GM18499 (cell line): Measurements from ENCODE around the gene LGR6.
"Not testable (repeated sequence)": the region's sequence is repeated elsewhere in the genome, so short reads cannot be mapped to it uniquely, and the experiment has no call there.

Experiments used
- ATAC-seq: cut with Tn5 transposase; IDR thresholded peaks from one replicate; pipeline ENCODE4 v1.9.1; 2021; ENCODE audit warnings: moderate number of reproducible peaks; ENCODE audit not compliant: insufficient read depth, unreplicated experiment

LGR6 gene

DNA sequence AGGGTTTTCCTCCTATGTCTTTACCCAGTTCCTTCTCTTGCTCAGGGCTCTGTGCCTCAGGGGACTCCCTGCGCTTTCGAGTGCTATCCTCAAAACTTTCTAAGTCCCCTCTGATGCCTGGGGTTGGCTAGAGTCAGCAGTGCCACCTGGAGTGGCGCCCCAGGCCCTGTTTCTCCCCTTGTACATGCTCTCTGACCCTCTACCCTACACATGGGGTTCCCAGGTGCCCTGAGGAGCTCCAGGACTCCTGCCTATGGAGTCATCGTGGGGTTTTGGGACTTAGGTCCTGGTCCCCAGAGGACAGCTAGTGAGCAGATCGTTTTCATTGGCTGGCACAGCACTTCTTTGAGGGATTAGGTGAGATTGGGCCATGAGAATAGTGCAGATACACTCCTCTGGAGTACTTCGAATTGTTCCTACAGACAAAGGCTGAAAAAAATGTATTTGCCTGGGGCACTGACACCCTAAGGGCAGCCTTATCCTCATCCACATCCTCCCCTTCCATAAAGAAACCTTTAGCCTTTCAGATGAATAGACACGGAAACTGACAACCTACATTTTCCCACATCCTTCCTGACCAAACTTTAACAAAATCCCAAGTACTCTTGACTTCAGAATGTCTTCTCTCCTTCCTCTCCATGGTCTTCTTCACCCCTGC lies 41.5 kb downstream of the LGR6 start:
- no peak for ATAC-seq

DNA sequence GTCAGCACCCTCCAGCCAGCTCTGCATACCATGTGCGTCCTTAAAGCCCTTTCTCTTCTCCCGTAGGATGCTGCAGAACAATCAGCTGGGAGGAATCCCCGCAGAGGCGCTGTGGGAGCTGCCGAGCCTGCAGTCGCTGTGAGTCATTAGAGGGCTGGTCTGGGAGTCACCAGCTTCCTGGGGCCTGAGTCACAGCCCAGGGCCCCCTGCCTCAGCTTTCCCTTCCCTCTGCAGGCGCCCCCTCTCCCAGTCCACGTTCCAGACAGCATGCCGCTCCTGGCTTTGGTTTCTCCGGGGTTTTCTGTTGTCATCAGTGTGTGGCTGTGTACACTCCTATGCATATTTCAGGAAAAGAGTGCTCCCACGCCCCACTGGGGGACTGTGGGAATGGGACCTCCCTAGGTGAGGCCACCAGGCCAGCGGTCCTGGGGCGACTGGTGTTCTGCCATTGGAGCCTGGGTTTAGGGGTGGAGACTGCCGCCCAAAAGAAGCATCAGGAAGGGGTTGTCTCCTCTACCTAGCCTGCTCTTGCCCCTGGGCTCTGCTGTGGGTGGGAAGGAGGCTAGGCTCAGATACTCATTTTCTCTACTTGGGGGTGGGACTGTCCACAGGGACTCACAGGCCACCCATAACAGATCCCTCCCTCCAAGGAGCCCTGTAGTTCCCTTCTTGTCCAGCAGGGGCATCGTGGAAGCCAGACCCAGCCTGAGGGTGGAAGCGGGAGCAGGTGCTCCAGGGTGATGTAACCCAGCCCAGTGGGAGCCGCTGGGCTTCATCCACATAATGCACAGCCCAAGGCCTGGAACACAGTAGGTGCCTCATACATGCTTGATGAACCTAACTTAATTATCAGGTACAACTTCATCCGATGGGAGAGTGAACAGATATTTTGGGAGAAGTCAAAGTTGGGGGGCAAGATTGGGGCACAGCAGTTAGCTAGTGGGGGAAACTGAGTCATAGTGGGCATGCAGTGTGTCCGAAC lies 42.5 kb downstream of the LGR6 start:
- no peak for ATAC-seq

DNA sequence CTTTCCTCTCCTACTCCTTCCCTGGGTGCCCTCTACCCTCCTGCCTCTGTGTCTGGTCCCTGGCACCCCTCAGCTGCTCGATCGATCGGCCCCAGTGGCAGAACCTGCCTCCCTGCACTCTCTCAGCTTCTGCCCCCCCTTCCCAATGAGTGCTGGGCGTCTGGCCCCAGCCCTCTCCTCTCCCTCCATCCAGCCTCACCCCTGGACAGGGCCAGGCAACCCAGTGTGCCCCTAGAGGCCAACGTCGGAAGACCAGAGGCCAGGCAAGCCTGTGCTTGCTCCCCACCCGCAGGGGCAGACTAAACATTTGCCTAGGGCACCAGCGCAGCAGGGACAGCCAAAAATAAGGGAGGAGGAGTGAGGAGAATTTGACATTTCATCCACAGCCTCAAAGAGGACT lies 43.5 kb downstream of the LGR6 start:
- ATAC-seq: no peak

DNA sequence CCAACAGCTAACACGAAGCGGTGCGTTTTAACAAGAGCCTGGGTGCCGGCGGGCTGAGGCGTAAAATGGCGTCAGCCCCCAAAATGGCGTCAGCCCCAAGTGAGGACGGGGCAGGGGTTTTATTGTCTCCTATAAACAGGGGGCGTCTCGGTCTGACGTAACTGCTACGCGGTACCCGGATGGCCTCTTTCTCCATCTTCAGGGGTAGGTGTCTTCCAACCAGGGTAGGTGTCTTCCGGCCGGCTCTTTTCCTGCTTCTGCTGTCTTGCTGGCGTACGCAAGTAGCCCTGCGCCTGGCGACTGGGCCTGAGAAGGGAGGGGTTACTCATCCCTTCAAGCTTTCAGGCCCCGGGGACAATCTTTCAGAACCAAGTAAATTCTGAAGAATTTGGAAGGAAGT lies 45.3 kb downstream of the LGR6 start:
- no peak for ATAC-seq

DNA sequence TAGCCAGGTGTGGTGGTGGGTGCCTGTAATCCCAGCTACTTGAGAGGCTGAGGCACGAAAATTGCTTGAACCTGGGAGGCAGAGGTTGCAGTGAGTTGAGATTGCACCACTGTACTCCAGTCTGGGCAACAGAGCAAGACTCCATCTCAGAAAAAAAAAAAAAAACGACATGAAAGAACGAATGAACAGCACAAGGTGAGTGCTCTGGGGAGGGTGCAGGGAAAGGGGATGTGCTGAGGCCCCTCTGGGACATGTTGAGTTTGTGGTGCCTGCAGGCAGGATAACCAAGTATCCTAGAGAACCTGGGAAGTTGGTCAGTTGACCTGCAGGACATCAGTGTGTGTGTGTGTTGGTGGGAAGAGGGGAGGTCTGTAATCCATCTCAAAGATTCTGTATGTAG lies 46.6 kb downstream of the LGR6 start:
- not testable (repeated sequence) for ATAC-seq

DNA sequence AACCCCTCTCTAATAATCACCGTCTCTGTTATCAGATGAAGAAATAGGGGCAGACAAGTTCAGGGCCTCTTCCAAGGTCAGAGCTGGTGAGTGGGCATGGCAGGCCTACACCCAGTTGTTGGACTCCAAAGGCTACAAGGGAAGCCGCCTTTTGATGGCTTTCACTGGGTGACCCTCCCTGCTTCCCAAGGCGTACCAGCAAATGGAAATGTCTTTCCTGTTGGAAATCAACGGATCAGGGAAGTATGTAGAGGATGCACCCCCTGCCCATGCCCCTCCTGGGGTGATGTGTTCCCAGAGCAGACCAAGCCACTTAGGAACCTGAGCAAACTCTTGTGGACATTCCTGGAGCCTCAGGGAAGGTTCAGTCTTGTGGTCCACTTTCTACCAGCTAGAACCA lies 47.4 kb downstream of the LGR6 start:
- no peak for ATAC-seq

DNA sequence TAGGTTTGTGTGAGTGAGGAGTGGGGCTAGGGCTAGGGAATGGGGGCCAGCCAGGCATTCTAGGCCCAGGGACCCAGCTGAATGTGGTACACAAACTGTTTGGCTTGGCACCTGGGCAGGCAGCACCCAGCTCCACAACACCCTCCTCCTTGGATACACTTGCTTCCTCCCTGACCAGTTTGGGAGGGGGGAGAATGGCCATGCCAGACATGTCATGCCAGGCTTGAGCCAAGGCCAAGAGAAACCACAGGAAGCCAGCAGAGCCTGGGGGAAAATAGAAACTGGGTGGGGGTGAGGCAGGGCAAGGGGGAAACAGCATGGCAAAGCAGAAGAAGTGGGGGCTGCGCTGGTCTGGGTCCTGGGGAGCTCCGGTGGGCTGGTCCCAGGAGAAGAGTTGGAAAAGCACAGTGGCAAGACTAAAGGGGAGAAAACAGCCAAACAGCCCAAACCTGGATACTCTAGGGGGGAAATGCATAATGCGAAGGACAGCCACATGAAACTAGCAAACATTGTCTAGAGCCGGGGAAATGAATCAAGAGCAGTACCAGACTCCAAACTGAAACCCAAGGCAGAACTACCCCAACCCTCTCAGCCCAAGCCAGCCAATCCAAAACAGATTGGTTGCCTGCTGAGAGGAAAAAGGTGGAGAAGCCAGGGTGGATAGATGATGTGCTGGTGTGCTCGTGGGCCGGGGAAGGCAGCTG lies 47.9 kb downstream of the LGR6 start:
- ATAC-seq: no peak

DNA sequence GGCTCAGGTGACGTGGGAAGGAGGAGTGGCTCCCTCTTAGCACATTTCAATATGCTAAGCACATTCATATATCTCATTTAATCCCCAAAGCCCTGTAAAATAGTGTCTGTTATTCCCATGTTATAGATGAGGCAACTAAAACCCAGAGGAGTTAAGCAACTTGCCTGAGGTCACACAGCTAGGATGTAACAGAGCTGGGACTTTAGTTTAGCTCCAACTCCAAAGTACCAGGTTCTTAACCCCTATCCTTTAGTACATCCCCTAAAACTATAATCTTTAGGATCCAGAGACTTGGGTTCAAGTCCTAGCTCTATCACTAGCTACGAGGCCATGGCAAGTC lies 48.5 kb downstream of the LGR6 start:
- no peak for ATAC-seq

DNA sequence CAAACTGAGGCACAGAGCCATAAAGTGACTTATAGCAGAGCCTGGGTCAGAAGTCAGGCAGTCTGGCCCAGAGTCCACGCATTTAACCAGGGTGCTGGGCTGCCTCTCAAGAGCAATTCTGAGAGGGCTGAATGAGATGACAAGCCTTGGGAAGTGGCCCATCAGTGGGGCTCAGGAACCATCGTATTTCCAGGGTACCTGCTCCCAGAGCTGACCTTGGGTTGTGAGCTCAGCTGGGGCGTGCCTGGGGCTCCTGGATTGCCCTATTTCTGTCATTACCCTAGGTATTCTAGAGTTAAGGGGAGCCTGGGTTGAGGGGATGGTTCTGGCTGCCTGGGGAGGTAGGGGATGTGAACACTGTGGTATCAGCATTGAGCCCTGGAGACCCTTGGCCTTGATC lies 49.4 kb downstream of the LGR6 start:
- ATAC-seq: no peak

DNA sequence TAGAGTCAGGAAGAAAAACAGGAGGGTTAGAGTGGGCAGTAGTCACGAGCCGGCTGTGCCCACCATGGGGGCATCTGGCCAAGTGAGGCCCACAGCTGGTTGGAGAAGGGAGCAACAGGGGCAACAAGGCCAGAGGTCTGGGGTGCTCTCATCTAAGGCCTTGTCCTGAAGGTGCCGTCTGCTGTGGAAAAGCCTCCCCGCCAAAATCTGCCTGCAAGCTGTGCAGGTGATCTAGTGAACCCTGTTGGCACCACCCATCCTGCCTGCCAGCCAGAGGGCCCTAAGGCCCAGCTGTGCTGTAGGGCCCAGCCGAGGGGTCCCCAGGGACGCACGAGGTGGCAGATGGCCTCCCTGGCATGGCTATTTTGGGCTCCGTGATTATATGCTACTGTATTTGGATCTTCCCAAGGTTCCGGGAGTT lies 51.3 kb downstream of the LGR6 start:
- no peak for ATAC-seq

DNA sequence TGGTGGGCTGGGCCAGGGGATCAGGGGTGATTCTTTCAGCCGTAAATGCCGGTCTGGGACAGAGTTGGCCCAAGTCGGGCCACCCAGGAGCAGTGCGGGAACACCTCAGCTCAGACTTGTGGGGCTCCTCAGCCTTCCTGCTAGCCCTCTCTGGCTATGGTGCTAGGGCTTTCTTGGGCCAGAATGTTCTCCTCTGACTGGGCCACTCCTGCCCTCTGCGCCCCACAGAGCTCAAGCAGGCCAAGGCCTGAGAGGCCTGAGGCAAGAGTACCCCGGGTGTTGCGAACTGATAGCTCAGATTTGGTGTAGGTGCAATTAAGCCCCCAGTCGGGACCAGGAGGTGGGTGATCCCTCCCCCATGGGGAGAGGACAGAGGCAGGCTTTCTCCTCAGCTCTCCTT lies 51.8 kb downstream of the LGR6 start:
- ATAC-seq: no peak

DNA sequence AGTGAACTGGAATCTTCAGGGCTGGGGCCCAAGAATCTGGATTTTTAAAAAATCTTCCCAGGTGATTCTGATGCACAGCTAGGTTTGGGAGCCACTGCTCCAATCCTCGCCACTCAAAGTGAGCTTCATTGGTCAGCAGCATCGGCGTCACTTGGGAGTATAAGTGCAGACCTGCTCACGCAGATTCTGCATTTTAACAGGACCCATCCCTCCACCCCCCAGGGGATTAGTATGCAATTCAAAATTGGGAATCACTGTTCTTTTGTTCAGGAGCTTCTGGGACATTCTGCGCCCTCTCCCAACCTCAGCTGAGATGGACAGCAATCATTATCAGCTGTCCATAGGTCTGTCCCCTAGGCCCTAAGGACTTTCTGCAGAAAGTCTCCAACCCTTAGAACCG lies 53.5 kb downstream of the LGR6 start:
- ATAC-seq: no peak

DNA sequence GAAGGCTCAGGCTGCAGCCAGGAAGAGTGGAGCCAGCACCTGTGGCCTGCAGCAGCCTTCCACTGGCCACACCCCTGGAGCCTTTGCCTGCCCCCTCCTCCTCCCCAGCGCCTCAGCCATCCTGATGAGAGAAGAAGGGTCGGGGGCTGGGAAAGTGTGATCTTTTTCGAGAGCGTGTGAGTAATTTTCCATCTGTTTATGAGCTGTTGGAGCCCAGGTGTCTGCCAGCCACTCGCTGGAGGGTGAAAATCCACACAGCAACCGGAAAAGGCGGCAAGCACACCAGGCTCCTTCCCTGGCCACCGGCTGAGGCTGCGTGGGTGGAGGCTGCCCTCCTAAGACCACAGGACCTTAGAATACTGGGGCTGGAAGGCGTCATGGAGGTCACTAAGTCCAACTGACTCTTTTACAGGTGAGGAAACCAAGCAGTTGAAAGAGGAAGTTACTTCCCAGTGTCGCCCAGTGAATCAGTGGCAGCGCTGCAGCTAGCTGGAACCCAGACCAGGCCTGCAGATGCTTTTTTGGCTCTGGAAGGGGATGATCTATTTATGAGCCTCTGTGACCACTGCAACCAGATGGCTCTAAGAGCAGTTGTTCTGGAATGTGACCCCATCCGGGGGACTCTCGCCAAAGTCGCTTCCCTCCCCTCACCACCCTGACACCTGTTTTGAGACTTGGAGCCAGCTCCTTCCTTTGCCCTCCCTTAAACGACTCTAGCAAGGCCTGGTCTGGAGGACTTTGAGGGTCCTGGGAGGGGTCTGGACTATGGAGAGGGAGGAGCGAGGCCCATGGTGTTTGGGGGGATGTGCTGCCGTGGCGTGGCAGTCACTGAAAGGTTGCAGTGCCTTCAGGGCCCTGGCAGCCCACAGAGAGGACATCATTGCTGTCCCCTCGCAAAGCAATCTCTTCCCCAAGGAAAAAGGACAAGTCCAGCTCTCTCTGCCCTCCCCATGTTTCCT lies 54.5 kb downstream of the LGR6 start:
- ATAC-seq: no peak

DNA sequence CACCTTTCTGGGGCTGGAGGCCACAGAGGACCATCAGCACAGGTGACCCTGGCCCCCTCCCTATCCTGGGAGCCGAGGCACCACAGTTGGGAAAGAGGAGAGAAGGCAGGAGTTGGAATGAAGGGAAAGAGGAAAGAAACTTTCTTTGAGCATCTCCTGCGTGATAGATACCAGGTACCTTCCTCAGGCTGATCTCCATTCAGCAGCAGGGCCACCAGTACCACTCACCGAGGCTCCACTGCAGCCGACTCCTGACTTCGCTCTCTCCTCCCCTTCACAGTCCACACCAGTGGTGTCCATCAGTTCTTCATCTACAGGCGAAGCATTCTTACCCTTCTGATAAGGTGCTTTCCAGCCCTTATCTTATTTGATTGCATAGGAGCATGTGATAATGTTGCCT lies 55.3 kb downstream of the LGR6 start:
- ATAC-seq: no peak

DNA sequence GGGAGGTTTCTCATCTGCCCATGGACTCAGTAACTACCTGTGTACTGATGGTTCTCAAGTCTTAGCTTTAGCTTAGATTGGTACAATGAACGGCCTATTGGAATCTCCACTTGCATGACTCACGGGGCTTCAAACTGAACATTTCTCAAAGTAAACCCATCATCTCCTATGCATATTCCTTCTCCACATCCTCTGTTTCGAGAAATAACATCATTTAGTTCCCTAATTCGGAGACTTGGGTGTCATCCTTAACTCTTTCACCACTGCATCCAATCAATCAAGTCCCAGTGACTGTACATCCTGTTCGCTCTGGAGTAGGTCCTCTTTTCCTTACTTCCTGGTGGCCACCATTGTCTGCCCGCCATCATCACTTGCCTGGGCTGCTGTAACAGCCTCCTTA lies 55.8 kb downstream of the LGR6 start:
- ATAC-seq: no peak

DNA sequence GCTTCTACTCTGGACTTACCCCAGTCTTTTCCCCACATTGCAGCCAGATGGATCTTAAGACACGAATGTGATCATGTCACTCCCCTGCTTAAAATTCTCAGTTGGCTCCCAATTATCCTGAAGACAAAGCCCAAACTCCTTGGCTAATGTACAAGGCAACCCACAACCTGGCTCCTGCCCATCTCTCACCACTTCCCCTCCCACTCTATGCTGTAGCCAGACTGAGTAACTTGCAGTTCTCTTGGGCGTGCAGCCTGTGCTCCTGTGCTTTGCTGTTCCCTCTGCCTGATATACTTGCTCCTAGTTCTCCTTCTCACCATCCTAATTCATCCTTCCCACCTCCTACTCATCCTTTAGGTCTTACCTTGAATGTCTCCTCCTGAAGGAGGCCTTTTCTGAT lies 56.2 kb downstream of the LGR6 start:
- no peak for ATAC-seq

DNA sequence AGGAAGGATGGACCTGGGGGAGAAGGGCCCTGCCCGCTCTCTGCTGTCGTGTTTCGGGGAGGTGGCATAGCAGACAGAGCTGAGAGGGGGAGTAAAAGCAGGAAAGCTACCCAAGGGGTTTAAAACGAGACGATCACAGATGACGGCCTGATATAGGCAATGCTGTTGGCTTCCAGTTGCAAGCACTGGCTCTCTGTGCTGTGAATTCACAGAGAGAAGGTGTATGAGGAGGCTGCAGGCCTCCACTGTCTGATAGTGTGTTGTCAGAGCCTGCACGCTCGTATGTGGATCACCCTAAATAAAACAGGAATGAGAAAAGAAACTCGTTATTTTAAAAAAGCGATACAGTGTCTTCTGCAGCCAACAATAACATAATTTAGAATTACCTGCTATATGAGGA lies 57.4 kb downstream of the LGR6 start:
- no peak for ATAC-seq

DNA sequence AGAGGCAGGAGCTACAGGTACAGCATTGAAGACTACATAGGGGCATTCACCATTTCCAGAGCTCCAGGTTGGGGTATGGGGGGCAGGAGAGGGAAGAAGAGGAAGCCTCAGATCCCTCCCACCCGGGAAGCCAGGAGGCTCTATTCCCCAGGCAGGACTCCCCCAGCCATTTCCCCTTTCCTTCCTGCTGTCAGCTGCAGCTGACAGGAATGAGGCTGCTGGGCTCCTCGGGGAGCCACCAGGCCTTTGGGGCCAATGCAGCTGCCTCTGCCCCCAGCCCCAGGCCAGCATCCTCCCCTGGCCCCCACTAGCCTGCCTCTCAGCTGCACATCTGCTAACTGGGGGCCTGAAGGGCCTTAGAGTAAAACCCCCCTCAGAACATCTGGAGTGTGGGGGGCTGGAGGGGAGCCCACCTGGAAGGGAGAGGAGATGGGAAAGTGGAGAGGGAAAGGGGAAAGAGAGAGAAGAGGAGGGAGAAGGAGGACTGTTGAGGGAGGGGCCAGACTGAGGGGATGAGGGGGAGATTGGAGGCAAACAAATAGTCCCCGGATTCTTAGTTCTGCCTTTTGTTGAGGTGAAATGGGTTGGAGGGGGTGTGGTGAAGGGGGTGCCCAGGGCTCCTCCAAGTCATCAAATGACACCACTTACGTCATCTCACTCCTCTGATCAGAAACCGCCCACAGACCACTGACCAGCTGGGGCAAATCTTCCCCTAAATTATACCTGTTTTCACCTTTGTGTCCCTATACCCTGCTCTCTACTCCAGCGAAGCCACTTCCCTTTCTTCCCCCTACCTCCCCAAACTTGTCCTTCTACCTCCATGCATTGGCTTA lies 58.0 kb downstream of the LGR6 start:
- ATAC-seq: no peak

DNA sequence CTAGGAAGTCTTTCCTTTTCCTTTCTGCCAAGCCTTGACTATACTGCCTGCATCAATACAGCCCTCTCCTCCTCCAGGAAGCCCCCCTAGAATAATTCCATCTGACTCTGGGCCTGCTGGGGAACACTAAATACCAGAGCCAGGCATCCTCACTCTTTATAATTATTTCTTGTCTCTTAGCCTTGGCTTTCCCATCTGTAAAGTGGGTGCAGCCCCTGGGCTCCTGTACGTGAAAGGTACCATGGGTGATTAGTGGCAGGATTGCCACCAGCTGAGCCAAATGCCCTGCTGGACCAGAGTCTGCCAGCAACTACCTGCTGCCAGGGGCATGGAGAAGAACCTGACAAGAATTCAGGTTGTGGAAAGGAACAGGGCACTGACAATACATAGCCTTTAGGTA lies 58.7 kb downstream of the LGR6 start:
- no peak for ATAC-seq
